Kidney epithelial cell (primary cell): ENCODE results near the gene NDUFS2. TPM values are rescaled to one million over a fixed set of nuclear protein-coding genes. Genes with fewer than 3 reads are reported as not detected.

ENCODE experiments used
- DNase-seq: peaks from one replicate; pipeline ENCODE4 v3.0.0-alpha.2; 2010; ENCODE audit warnings: low read depth
- H3K27me3 ChIP-seq: 2 replicates; pipeline ENCODE4 v1.6.0; 2011; ENCODE audit warnings: low read length; ENCODE audit not compliant: control insufficient read depth, insufficient read depth
- H3K36me3 ChIP-seq: 2 replicates; pipeline ENCODE4 v1.5.1; 2011; ENCODE audit warnings: low read length; ENCODE audit not compliant: control insufficient read depth, insufficient read depth
- H3K4me3 ChIP-seq: 2 replicates; pipeline ENCODE4 v1.5.1; 2011; ENCODE audit warnings: low read depth, mild to moderate bottlenecking, control low read depth, low read length
- CTCF ChIP-seq: IDR thresholded peaks from 2 replicates; pipeline ENCODE4 v1.5.1; 2011; ENCODE audit warnings: mild to moderate bottlenecking, moderate library complexity, low read length, control low read depth, inconsistent platforms; ENCODE audit not compliant: insufficient read depth, poor library complexity, severe bottlenecking
- total RNA-seq: library from RNA; depleted of rRNA; stranded (reverse); fragments of >200 nt; gene quantifications from 2 replicates; pipeline ENCODE4 v1.2.3, GENCODE V29; 2015

Gene NDUFS2
- total RNA-seq, 1 donor from 2014 or later: 96.9 TPM

DNA sequence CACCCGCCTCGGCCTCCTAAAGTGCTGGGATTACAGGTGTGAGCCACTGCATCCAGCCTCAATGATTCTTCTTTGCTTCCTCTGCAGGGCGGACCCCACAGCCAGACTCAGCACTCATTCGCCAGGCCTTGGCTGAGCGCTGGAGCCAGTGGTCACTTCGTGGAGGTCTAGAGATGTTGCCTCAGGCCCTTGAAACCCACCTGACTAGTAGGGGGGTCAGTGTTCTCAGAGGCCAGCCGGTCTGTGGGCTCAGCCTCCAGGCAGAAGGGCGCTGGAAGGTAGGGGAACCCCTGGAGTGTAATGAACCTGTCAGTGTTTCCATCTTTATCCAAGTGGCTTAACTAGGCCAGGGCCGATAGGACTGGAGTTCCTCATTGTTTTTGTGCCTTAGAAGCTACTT, 33.3 kb upstream of the NDUFS2 start:
- no peak for TF ChIP-seq CTCF
- Histone ChIP-seq H3K36me3 (peaks cover 5% of the 10 kb centered on the region), H3K27me3 (no peaks in the 10 kb centered on the region)

GRCh38 chr1:161171191-161171590, 31.0 kb upstream of the NDUFS2 start:
- Histone ChIP-seq H3K4me3 (no peak overlapping the region), H3K36me3 (peaks cover 3% of the 10 kb centered on the region), H3K27me3 (no peaks in the 10 kb centered on the region)
- TF ChIP-seq CTCF: no peak
- no peak for DNase-seq

More for the DNA sequence above, 33.3 kb upstream of the NDUFS2 start:
- DNase-seq: no peak
- H3K4me3 ChIP-seq: no peak overlapping the region

DNA sequence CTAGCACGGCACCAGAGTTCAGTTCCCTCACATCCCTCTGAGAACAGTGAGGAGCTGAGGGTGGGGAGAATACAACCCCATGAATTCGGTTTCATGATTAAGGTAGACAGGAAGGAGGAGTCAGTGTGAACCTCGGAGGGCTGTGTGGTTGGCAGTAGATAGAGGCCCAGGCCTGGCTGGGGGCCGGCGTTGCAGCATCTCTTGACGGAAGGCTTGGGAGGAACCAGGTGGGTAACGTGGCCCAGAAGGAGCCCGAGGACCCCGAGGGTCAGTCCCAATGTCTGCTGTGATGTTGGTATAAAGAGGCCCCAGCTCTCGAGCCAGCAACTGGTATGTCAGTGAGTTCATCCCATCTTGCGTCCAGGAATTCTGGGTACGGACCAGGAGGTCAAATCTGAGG, 30.5 kb upstream of the NDUFS2 start:
- DNase-seq: no peak
- Histone ChIP-seq H3K4me3 (no peak overlapping the region), H3K36me3 (peaks cover 3% of the 10 kb centered on the region), H3K27me3 (no peaks in the 10 kb centered on the region)
- no peak for TF ChIP-seq CTCF

DNA sequence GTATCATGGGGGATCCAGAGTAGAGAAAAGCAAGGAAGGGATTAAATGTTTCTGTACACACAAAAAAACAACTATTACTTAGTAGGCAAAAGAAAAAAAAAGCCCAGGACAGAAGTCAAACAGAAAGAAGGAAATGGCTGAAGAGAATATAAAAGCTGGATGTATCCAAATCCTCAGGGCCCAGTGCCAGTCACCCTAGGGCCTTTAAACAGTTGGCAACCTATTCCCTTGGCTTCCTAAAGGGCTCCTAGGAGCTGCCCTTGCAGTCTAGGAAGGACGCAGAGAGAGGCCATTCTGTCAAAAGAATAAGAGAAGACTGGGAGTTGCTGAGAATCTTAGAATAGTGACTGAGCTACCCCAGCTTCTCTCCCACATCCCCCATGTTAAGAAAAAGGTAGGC, 29.8 kb upstream of the NDUFS2 start:
- TF ChIP-seq CTCF: no peak
- H3K36me3 ChIP-seq: peaks cover 3% of the 10 kb centered on the region
- DNase-seq: no peak

DNA sequence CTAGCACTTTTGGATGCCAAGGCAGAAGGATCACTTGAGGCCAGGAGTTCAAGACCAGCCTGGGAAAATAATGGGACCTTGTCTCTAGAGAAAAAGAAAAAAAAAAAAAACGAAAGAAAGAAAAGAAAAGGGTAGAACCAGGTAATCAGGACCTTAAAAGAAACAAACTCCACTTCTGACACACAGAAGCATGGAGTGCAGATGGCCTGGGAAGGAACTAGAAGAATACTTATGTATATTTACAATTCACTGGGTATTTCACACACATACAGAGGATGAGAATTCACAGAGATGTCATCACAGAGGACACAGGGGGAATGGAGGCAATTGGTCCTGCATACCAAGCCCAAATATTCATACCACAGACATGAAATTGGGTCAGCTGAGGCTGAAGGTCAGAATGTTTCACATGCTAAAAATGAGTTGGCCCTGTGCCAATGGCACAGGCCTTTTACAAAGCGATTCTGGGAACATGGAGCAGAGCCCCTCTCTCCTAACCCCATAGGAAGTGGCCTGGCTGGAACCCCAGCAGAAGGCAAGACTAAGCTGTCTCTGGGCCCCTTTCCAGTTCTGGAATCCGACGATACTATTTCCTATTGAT, 29.3 kb upstream of the NDUFS2 start:
- TF ChIP-seq CTCF: no peak
- H3K27me3 ChIP-seq: no peaks in the 10 kb centered on the region
- no peak overlapping the region for H3K4me3 ChIP-seq
- no peak for DNase-seq
- H3K36me3 ChIP-seq: peaks cover 3% of the 10 kb centered on the region

More for the DNA sequence above, 29.8 kb upstream of the NDUFS2 start:
- Histone ChIP-seq H3K4me3 (no peak overlapping the region), H3K27me3 (no peaks in the 10 kb centered on the region)

GRCh38 chr1:161173711-161174110, 28.5 kb upstream of the NDUFS2 start:
- Histone ChIP-seq H3K36me3 (peaks cover 3% of the 10 kb centered on the region), H3K4me3 (no peak overlapping the region), H3K27me3 (no peaks in the 10 kb centered on the region)
- no peak for DNase-seq
- TF ChIP-seq CTCF: no peak
